Endothelial cell of umbilical vein (primary cell): ENCODE data around the gene NMT2. TPM values are rescaled to one million over a fixed set of nuclear protein-coding genes. Genes with fewer than 3 reads are reported as not detected.

Experiments used
- BruUV-seq: library from RNA; stranded (reverse); fragments of 400-500 nt; replicated peaks from 2 replicates; lab custom pipeline; 2021; lab: Mats Ljungman, UMichigan
- CTCF ChIA-PET: fragments of 300-600, 350-600 bp; sonication (Branson Sonifier 250); formaldehyde crosslinking; loops from one replicate; lab custom pipeline; 2021; ENCODE audit warnings: antibody characterized with exemption, inconsistent platforms; lab: Charles Lee
- POLR2A ChIA-PET: fragments of 300-600, 350-600 bp; sonication (Branson Sonifier 250); formaldehyde crosslinking; loops from one replicate; lab custom pipeline; 2021; ENCODE audit warnings: antibody characterized with exemption, inconsistent platforms; lab: Charles Lee
- DNase-seq: peaks from one replicate; pipeline ENCODE4 v3.0.0-alpha.2; 2011; ENCODE audit warnings: low read depth, low spot score
- FAIRE-seq: peaks from 2 replicates; lab custom pipeline; 2011; peaks lifted over from hg19 to GRCh38; lab: Jason Lieb, UNC
- H2AFZ ChIP-seq: 2 replicates; pipeline ENCODE4 v1.6.0; 2012; ENCODE audit warnings: low read depth, low read length, control low read depth, inconsistent platforms
- H3K27ac ChIP-seq: 2 replicates; pipeline ENCODE4 v1.5.1; 2011; ENCODE audit warnings: low read depth, mild to moderate bottlenecking, control low read depth, low read length, moderate library complexity; ENCODE audit not compliant: insufficient read depth
- H3K27me3 ChIP-seq, 2 experiments: 2 replicates each; pipeline versions ENCODE4 v1.6.0 to v1.6.1; 2011; ENCODE audit warnings: low read length in 2 of 2, mixed read lengths in 1 of 2; ENCODE audit not compliant: control insufficient read depth in 2 of 2, insufficient read depth in 2 of 2
- H3K36me3 ChIP-seq, 2 experiments: 2 replicates in 1 of 2; 3 replicates in 1 of 2; pipeline ENCODE4 v1.5.1; 2011; ENCODE audit warnings: low read length in 2 of 2, mild to moderate bottlenecking in 1 of 2, moderate library complexity in 1 of 2; ENCODE audit not compliant: control insufficient read depth in 2 of 2, insufficient read depth in 2 of 2; ENCODE audit errors: extremely low read depth in 1 of 2
- H3K4me1 ChIP-seq: 3 replicates; pipeline ENCODE4 v1.5.1; 2011; ENCODE audit warnings: mild to moderate bottlenecking, low read length; ENCODE audit not compliant: control insufficient read depth, insufficient read depth; ENCODE audit errors: extremely low read depth
- H3K4me2 ChIP-seq: 2 replicates; pipeline ENCODE4 v1.6.1; 2011; ENCODE audit warnings: low read length, control low read depth, mixed read lengths; ENCODE audit not compliant: insufficient read depth
- H3K4me3 ChIP-seq, 3 experiments: fragments of 200-600 bp in 1 of 3; sonication (generic), shearing (Covaris generic) in 1 of 3; replicated peaks in 1 of 3; 2 replicates each; pipeline ENCODE4 v1.5.1; 2011 to 2016; ENCODE audit warnings: control low read depth in 3 of 3, low read length in 3 of 3, mild to moderate bottlenecking in 2 of 3, inconsistent platforms in 1 of 3, low read depth in 1 of 3, moderate library complexity in 1 of 3; ENCODE audit not compliant: insufficient read depth in 1 of 3
- H3K79me2 ChIP-seq: 2 replicates; pipeline ENCODE4 v1.6.0; 2012; ENCODE audit warnings: low read length, inconsistent platforms; ENCODE audit not compliant: control insufficient read depth, insufficient read depth
- H3K9ac ChIP-seq: replicated peaks from 2 replicates; pipeline ENCODE3; 2011; ENCODE audit warnings: low read length, control low read depth; ENCODE audit not compliant: insufficient read depth; ENCODE audit errors: extremely low read depth
- H3K9me1 ChIP-seq: replicated peaks from 3 replicates; pipeline ENCODE4 v1.6.0; 2011; ENCODE audit warnings: mild to moderate bottlenecking, low read length; ENCODE audit not compliant: control insufficient read depth, insufficient read depth; ENCODE audit errors: extremely low read depth
- H3K9me3 ChIP-seq: replicated peaks from 2 replicates; pipeline ENCODE4 v1.5.1; 2012; ENCODE audit warnings: low read length, inconsistent platforms; ENCODE audit not compliant: control insufficient read depth, insufficient read depth
- H4K20me1 ChIP-seq: replicated peaks from 2 replicates; pipeline ENCODE3; 2011; ENCODE audit warnings: mild to moderate bottlenecking, low read length; ENCODE audit not compliant: control insufficient read depth, insufficient read depth; ENCODE audit errors: extremely low read depth
- CTCF ChIP-seq, 2 donors: IDR thresholded peaks; 1 replicate in 1 of 2; 2 replicates in 1 of 2; pipeline ENCODE4 v1.5.1; 2011; ENCODE audit warnings: low read length in 2 of 2, mild to moderate bottlenecking in 2 of 2, moderate library complexity in 2 of 2, control low read depth in 1 of 2, inconsistent platforms in 1 of 2, low read depth in 1 of 2; ENCODE audit not compliant: insufficient read depth in 1 of 2; ENCODE audit errors: extremely low read depth in 1 of 2
- EZH2 ChIP-seq: IDR thresholded peaks from 2 replicates; pipeline ENCODE4 v1.6.1; 2012; ENCODE audit warnings: borderline replicate concordance, low read depth, mild to moderate bottlenecking, moderate library complexity, low read length, inconsistent platforms; ENCODE audit not compliant: severe bottlenecking
- FOS ChIP-seq: IDR thresholded peaks from 2 replicates; pipeline ENCODE4 v1.6.1; 2011; ENCODE audit warnings: mild to moderate bottlenecking, low read length, moderate library complexity, borderline replicate concordance; ENCODE audit not compliant: insufficient read depth
- GATA2 ChIP-seq: IDR thresholded peaks from 2 replicates; pipeline ENCODE4 v1.7.0; 2011; ENCODE audit warnings: low read depth, mild to moderate bottlenecking, moderate library complexity, mixed read lengths, low read length; ENCODE audit not compliant: insufficient read length, insufficient read depth
- JUN ChIP-seq: IDR thresholded peaks from 2 replicates; pipeline ENCODE4 v1.6.1; 2011; ENCODE audit warnings: borderline replicate concordance, low read depth; ENCODE audit not compliant: insufficient read length, insufficient read depth
- MAX ChIP-seq: IDR thresholded peaks from 2 replicates; pipeline ENCODE4 v1.6.1; 2011; ENCODE audit not compliant: insufficient read depth, insufficient read length
- MYC ChIP-seq: IDR thresholded peaks from one replicate; pipeline ENCODE4 v1.6.1; 2011; ENCODE audit warnings: mild to moderate bottlenecking, low read depth, low read length
- POLR2A ChIP-seq: IDR thresholded peaks from 2 replicates; pipeline ENCODE4 v1.6.1; 2012; ENCODE audit warnings: low read depth, mild to moderate bottlenecking, control low read depth, low read length
- POLR2AphosphoS5 ChIP-seq: IDR thresholded peaks from 2 replicates; pipeline ENCODE4 v1.6.1; 2012; ENCODE audit warnings: low read depth, mild to moderate bottlenecking, control low read depth, low read length, moderate library complexity; ENCODE audit not compliant: insufficient read depth
- dilution Hi-C: fragments of 300-500 bp; cut with MboI; formaldehyde crosslinking; loops from one replicate; pipeline ENCODE4 v1.15.0; 2019; ENCODE audit warnings: low sequenced_read_pairs; ENCODE audit not compliant: extremely low pct_ligation_motif_present
- intact Hi-C: fragments of 100-400 bp; cut with micrococcal nuclease; formaldehyde crosslinking; loops from one replicate; pipeline ENCODE4 v1.10.0; 2022
- polyA plus RNA-seq, 4 experiments: library from polyadenylated mRNA; depleted of rRNA in 3 of 4; stranded (reverse) in 3 of 4; unstranded in 1 of 4; fragments of >200 nt; gene quantifications; 2 replicates each; pipeline versions ENCODE4 v1.2.1 to v1.2.3, GENCODE V29; 2011 to 2012; ENCODE audit warnings: missing spikeins in 1 of 4
- total RNA-seq: library from RNA; stranded (reverse); gene quantifications from 2 replicates; pipeline ENCODE4 v1.2.3, GENCODE V29; 2021

Gene NMT2
- total and polyA plus RNA-seq, 2 donors (not counting 3 experiments of a cell fraction or from before 2014, with no cell fraction given): 39.0 to 109 TPM

- no peaks in the 10 kb centered on the region for H4K20me1 ChIP-seq
- H3K4me3 ChIP-seq: no peak overlapping the region
- no peaks in the 10 kb centered on the region for H3K9me1 ChIP-seq
- FAIRE-seq (no peak), DNase-seq (no peak)
- ChIA-PET CTCF (interaction anchor here (0.9 to 1.1 kb wide), 2 partner anchors 8 to 11 kb away, joined by 3 to 4 read pairs; no protein-coding TSS in a partner anchor), POLR2A (no interaction called here)
- H3K27ac ChIP-seq: no peak overlapping the region
- H3K4me2 ChIP-seq: no peak overlapping the region
- H3K79me2 ChIP-seq: no peaks in the 10 kb centered on the region
- TF ChIP-seq CTCF (IDR thresholded peaks at IDR 0.05; ENCODE audit: extremely low read depth in 1 of 2, insufficient read depth in 1 of 2, low read depth in 1 of 2, low read length in 2 of 2): no peak
- TF ChIP-seq GATA2: no peak
- no peak for TF ChIP-seq FOS
- TF ChIP-seq MAX: no peak
- no peak for TF ChIP-seq JUN
- no peak for TF ChIP-seq POLR2AphosphoS5
- TF ChIP-seq POLR2A: no peak
- TF ChIP-seq MYC: no peak
- no peak for TF ChIP-seq EZH2
- no peaks in the 10 kb centered on the region for H3K4me1 ChIP-seq
- H3K36me3 ChIP-seq: no peaks in the 10 kb centered on the region
- no peak overlapping the region for H3K9ac ChIP-seq
- H3K27me3 ChIP-seq: peaks cover 2 to 3% of the 10 kb centered on the region in 2 experiments
- H2AFZ ChIP-seq: no peak overlapping the region
- no peaks in the 10 kb centered on the region for H3K9me3 ChIP-seq
- no TSS peak for BruUV-seq
- intact Hi-C loops: no loop called here
- dilution Hi-C loops: no loop called here
Observed at GRCh38 chr10:15181576-15182156, 13.2 kb upstream of the NMT2 start.
